ENCODE data around the gene APPL1.
"Not testable (repeated sequence)": the region's sequence is repeated elsewhere in the genome, so short reads cannot be mapped to it uniquely, and the experiment has no call there.

Gene APPL1

GRCh38 chr3:57287205-57287604, 59.7 kb downstream of the APPL1 start:
- TF ChIP-seq CTCF (IDR thresholded peaks at IDR 0.05; ENCODE audit: low read depth, low read length): no peak
- H3K27ac ChIP-seq: no peak overlapping the region
- no peak for DNase-seq
- no peaks in the 10 kb centered on the region for H3K9me3 ChIP-seq (ENCODE audit: severe bottlenecking)
- no peaks in the 10 kb centered on the region for H3K27me3 ChIP-seq (ENCODE audit: insufficient read depth, low read depth, severe bottlenecking)
- H3K4me3 ChIP-seq (ENCODE audit: low read depth, low read length): no peak overlapping the region
- no peaks in the 10 kb centered on the region for H3K36me3 ChIP-seq

- Histone ChIP-seq H3K27me3 (ENCODE audit: insufficient read depth, low read depth, severe bottlenecking) (no peaks in the 10 kb centered on the region), H3K4me3 (ENCODE audit: low read depth, low read length) (no peak overlapping the region), H3K36me3 (no peaks in the 10 kb centered on the region), H3K9me3 (ENCODE audit: severe bottlenecking) (no peaks in the 10 kb centered on the region), H3K27ac (no peak overlapping the region)
- TF ChIP-seq CTCF (IDR thresholded peaks at IDR 0.05; ENCODE audit: low read depth, low read length): no peak
- no peak for DNase-seq
These were observed 60.9 kb downstream of the APPL1 start for GRCh38 chr3:57288403-57288802.

DNA sequence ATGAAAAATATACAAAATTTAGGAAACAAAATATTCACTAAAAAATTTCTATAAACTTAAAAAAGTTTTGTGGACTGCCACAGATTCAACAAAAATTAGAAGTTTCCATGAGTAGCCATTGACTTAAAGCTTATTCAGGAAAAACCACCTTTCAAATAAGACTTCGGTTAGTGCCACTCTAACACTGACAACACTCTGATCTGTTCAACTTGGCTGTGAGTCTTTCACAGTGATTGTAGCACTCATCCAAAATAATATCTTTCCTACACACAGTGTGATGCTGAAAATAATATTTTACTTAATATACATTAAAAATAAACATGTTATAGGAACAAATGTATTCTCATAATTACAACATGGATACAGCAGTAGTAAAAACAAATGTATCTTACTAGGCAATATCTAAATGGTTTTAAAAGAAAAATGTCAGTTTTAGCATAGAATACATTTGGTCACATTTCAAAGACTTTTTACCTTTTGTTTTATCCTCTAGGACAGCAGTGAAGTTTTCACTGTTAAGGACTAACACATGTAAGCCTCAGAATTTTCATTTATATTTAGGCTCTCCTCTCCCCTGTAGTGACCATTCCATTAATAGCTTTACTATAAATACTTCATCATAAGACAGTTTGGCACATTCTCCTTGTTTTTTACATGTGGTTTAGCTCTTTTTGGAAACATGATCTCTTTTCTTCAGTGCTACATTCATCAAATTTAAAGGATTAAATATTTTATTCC, 64.8 kb downstream of the APPL1 start, which contains the start of gene ASB14:
TSS of gene ASB14 (minus strand) at position 527 of the 738 bp plus-strand sequence. CDS start 652 bp downstream, outside the sequence.
- TF ChIP-seq CTCF (IDR thresholded peaks at IDR 0.05; ENCODE audit: low read depth, low read length): no peak
- Histone ChIP-seq H3K4me3 (ENCODE audit: low read depth, low read length) (no peak within 1 kb of the TSS), H3K9me3 (ENCODE audit: severe bottlenecking) (no peaks in the 10 kb centered on the region), H3K36me3 (no peaks in the 10 kb centered on the region), H3K27me3 (ENCODE audit: insufficient read depth, low read depth, severe bottlenecking) (no peaks in the 10 kb centered on the region), H3K27ac (no peak within 1 kb of the TSS)
- DNase-seq: no peak

DNA sequence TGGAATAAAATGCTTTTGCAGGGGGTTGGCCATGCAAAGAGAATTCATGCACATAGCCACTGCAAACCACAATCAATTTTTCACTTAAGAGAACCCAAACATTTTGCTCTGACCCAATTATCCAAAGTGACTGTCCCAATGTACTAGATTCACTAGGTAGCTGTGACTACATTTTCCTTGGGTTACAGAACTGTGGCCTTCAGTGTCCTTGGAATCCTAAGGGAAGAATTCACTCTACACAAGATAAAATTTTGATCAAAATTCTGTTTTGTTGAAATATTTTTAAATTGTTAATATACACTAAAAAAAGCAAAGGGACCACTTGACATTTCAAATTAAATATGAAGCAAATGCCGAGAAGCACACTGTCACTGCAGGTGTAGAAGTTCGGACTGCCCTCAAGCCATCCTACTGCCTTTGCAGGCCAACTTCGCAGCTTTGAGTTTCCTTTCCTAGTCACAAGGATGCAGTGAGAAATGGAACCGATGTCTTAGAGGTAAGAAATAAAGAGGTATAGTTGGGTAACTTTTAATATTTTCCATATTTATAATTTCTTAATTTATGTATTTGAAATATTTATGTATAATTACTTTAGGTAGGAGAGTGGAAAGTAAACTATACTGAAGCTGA, 65.5 kb downstream of the APPL1 start:
- no peak for DNase-seq
- Histone ChIP-seq H3K36me3 (no peaks in the 10 kb centered on the region), H3K27me3 (ENCODE audit: insufficient read depth, low read depth, severe bottlenecking) (no peaks in the 10 kb centered on the region), H3K27ac (no peak overlapping the region), H3K4me3 (ENCODE audit: low read depth, low read length) (no peak overlapping the region), H3K9me3 (ENCODE audit: severe bottlenecking) (no peaks in the 10 kb centered on the region)
- no peak for TF ChIP-seq CTCF (IDR thresholded peaks at IDR 0.05; ENCODE audit: low read depth, low read length)

GRCh38 chr3:57298041-57298440, 70.5 kb downstream of the APPL1 start:
- TF ChIP-seq CTCF (IDR thresholded peaks at IDR 0.05; ENCODE audit: low read depth, low read length): no peak

DNA sequence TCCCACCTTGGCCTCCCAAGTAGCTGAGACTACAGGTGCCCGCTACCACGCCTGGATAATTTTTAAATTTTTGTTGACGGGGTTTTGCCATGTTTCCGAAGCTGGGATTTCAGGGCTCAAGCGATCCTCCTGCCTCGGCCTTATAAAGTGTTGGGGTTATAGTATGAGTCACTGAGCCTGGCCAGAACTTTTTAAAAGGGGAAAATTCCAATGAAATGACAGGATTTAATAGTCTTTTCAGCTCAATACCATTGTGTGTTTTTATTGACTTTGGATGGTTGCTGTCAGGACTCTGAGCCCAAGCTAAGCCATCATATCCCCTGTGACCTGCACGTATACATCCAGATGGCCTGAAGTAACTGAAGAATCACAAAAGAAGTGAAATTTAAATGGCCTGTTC, 76.0 kb downstream of the APPL1 start:
- DNase-seq; H3K36me3 ChIP-seq; H3K9me3 ChIP-seq (ENCODE audit: severe bottlenecking); H3K27ac ChIP-seq; H3K4me3 ChIP-seq (ENCODE audit: low read depth, low read length); H3K27me3 ChIP-seq (ENCODE audit: insufficient read depth, low read depth, severe bottlenecking): not testable (repeated sequence)

More at GRCh38 chr3:57298041-57298440, 70.5 kb downstream of the APPL1 start:
- Histone ChIP-seq H3K27ac (no peak overlapping the region), H3K9me3 (ENCODE audit: severe bottlenecking) (no peaks in the 10 kb centered on the region), H3K27me3 (ENCODE audit: insufficient read depth, low read depth, severe bottlenecking) (no peaks in the 10 kb centered on the region), H3K36me3 (no peaks in the 10 kb centered on the region), H3K4me3 (ENCODE audit: low read depth, low read length) (no peak overlapping the region)
- DNase-seq: no peak

Data from WERI-Rb-1 (cell line).